HG03432 (cell line): ENCODE results near the gene MBD3L4.
"Not testable (repeated sequence)": the region's sequence is repeated elsewhere in the genome, so short reads cannot be mapped to it uniquely, and the experiment has no call there.

Source experiments
- ATAC-seq: cut with Tn5 transposase; IDR thresholded peaks from one replicate; pipeline ENCODE4 v1.9.1; 2021; ENCODE audit warnings: mild to moderate bottlenecking, moderate library complexity; ENCODE audit not compliant: unreplicated experiment

MBD3L4 gene

DNA sequence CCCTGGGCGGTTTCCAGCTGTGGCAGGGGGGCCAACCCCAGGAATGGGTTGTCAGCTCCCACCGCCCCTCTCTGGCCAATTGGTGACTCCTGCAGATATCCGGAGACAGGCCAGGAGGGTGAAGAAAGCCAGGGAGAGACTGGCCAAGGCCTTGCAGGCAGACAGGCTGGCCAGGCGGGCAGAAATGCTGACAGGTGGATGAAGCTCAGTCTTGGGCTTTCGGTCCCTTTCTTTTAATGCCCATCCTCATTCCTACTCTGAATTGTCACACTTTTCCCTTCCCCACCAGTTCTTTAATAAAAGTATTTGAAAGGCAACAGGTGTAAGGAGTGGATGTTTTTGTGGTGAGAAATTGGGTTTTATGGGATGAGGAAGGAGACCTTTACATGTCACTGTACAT lies 11.4 kb upstream of the MBD3L4 start:
- not testable (repeated sequence) for ATAC-seq

GRCh38 chr19:7049021-7049420 lies 9.0 kb upstream of the MBD3L4 start, which contains the start of gene MBD3L2:
MBD3L2 (plus strand) TSS chr19:7049321; CDS start chr19:7049374, 53 bp downstream.
- not testable (repeated sequence) for ATAC-seq

- ATAC-seq, result not testable (repeated sequence)
Observed at GRCh38 chr19:7041563-7041962, 1.6 kb upstream of the MBD3L4 start.

GRCh38 chr19:7030278-7030677 lies 9.7 kb downstream of the MBD3L4 start, which contains the start of gene MBD3L5:
MBD3L5 (plus strand) TSS chr19:7030578; CDS start chr19:7030612, 34 bp downstream.
- not testable (repeated sequence) for ATAC-seq

DNA sequence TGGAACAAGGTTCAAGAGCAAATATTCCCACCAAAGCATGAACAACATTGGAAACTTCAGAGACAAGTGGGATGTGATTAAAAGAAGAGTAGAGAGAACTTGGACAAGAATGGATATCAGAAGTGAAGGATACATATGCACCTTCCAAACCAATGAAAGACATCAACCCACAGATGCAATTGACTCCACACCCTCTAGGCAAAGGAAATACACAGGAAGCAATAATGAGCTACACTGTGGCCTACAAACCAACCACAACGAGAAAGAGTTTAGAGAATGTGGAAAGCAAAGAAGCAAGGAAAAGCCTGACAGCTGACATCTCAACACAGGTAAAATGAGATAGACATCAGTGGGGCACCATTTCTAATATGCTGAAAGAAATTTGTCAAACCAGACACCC lies 11.2 kb downstream of the MBD3L4 start:
- not testable (repeated sequence) for ATAC-seq

DNA sequence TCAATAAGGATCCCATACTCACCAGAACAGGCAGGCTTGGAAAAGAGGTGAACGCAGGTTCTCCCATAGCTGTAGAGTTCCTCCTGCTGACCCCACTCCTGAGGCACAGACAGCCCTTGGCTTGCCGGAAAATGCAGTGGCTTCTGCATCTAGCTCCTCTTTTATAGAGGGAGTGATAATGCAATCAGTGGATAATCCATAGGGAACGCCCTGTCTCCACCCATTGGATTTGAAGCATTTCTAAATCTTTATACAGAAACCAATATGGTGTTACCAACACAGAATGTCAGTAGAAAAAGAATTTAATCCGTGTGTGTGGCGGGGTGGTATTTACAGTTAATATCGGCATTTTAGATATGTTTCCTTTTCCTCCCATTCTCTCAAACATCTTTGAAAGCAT lies 18.6 kb downstream of the MBD3L4 start, which contains the start of gene MBD3L2B:
Gene MBD3L2B, minus strand, starts transcription at position 101 of the 400 bp plus-strand sequence. Its CDS starts 34 bp downstream, at position 67.
- ATAC-seq, result not testable (repeated sequence)

- no peak for ATAC-seq
Observed at GRCh38 chr19:7018828-7019227, 21.2 kb downstream of the MBD3L4 start.

DNA sequence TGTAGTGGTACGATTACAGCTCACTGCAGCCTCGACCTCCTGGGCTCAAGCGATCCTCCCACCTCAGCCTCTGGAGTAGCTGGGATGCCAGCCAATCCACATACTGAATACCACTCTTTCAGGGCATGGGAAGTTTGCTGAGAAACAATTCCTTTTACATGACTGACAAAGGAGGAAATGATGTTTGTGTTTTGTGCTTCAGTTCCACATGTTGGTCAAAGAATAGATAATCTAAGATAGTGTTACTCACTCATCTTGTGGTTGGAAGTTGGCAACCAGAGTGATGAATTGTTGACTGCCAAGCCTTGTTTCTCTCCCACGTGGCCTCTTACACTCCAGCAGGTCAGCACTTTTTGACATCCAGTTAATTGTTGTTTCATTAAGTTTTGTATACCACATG lies 26.3 kb downstream of the MBD3L4 start:
- no peak for ATAC-seq

GRCh38 chr19:7010722-7011593 lies 29.0 kb downstream of the MBD3L4 start:
- ATAC-seq, result no peak

GRCh38 chr19:7007859-7008258 lies 32.1 kb downstream of the MBD3L4 start:
- ATAC-seq, result no peak

GRCh38 chr19:7006135-7006704 lies 33.8 kb downstream of the MBD3L4 start:
- no peak for ATAC-seq

DNA sequence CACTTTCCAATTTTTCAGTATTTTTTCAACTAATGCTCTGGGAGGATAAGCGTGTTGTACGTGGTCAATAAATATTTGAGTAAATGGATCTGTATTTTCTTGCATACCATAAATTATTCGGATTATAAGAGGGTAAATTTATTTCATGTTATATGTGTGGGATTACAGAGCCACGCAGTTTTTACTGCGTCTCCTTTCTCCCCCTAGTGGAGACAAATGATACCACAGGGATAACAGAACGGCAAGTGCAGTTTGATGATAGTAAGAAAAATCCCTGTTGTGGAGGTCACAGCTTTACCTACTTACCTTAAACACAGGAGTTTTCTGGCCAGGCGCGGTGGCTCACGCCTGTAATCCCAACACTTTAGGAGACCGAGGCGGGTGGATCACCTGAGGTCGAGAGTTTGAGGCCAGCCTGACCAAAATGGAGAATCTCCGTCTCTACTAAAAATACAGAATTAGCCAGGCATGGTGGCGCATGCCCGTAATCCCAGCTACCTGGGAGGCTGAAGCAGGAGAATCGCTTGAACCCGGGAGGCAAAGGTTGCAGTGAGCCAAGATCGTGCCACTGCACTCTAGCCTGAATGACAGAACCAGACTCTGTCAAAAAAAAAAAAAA lies 35.6 kb downstream of the MBD3L4 start:
- ATAC-seq, result no peak

DNA sequence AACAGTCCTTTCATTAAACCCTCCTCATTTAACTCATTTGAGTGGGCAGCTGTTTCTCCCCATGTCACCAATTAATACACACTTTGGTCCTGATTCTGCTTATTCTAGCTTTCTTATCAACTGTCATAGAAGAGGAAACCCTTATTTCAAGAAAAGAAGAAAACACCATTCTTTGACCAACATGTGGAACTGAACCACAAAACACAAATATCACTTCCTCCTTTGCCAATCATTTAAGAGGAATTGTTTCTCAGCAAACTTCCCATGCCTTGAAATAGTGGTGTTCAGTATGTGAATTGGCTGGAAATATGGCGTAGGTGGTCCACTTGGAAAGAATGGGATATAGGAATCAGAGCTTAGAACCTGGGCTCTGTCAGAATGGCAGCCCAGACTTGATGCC lies 39.2 kb downstream of the MBD3L4 start:
- no peak for ATAC-seq

- no peak for ATAC-seq
Observed at GRCh38 chr19:7000333-7000732, 39.6 kb downstream of the MBD3L4 start.

DNA sequence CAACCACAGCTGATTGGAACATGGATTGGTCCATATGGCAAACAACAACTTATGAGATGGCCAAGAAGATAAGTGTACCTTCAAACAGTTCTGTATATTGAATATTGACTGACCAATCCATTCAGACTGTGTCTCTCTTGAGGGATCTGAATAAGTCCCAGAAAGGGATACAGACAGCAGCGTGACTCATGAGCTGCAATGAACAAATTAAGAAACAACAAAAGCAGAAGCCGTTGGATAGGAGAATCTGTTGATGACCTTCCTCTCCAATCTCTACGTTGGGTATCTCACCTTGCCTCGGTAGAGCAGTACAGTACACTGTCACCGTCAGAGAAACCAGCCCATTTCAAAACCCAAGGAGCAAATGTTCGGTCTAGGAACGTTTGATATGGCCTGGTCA lies 40.0 kb downstream of the MBD3L4 start:
- ATAC-seq, result no peak

DNA sequence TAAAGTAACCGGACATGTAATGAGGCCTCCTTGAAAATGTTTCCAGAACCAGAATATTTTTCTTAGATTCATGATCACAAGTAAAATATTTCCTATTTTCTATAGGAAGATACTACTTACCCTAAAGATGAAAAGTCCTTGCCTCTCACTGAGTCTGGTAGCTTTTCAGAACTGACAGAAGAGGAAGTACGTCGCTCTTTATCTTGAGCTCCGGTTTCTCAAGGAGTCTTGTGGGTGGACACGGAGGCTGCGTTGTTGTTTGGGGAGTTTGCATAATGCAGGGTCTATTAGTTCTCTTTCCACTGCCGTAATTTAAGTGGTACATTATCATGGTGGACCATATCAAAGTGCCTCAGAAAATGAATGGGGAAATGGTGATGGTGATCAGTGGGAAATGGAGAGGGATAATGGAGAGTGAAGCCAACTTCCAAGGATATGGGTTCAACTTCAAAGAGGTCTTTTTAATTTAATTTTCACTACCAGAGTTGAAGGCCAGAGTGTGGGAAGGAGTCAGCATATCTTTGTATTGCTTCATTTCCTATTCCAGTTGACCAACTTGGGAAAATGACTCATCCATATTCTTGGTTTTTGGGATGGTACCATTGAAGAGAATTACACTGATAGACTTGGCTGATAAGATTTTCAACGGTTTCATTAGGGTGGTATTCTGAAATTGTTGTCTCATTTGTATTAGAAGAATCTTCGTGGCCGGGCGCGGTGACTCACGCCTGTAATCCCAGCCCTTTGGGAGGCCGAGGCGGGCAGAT lies 42.1 kb downstream of the MBD3L4 start:
- no peak for ATAC-seq

GRCh38 chr19:6996810-6997209 lies 43.2 kb downstream of the MBD3L4 start:
- ATAC-seq, result no peak

DNA sequence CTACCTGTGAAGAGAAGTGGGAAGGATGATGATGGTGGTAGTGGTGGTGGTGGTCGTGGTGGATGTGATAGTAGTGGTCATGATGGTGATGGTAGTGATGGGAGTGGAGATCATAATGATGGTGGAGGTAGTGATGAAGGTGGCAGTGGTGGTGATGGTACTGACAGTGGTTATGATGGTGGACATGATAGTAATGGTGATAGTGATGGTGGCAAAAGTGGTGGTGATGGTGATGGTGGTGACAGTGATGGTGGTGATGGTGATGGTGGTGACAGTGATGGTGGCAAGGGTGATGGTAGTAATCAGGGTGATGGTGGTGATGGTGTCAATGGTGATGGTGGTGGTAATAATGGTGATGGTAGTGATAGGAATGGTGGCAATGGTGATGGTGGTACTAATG lies 44.9 kb downstream of the MBD3L4 start:
- ATAC-seq, result no peak

GRCh38 chr19:6988257-6988656 lies 51.7 kb downstream of the MBD3L4 start:
- no peak for ATAC-seq

DNA sequence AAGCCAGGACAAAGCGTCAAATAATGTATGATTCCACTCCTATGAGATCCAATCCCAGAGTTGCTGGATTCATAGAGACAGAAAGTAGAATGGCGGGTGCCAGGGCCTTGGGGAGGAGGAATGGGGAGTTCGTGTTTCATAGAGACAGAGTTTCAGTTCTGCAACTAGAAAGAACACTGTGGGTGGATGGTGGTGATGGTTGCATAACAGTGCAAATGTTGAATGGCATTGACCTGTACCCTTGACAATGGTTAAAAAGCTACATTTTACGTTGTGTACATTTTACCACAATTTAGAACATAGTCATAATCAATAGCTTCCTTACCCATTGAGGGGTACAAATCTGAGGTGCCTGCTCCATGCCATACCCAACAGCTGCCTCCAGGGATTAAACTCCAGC lies 52.1 kb downstream of the MBD3L4 start:
- ATAC-seq, result no peak
